HEK293 (cell line): ENCODE measurements around the gene NSMCE3.

ENCODE experiments used
- CTCF ChIP-seq: fragments of 450-650 bp; formaldehyde crosslinking; IDR thresholded peaks from 2 replicates; pipeline ENCODE4 v1.5.1; 2016; ENCODE audit warnings: missing biosample characterization, missing genetic modification characterization
- ELK4 ChIP-seq: IDR thresholded peaks from 2 replicates; pipeline ENCODE4 v1.6.1; 2011; ENCODE audit warnings: mild to moderate bottlenecking, low read depth, low read length, borderline replicate concordance
- KLF8 ChIP-seq: fragments of 450-650 bp; formaldehyde crosslinking; IDR thresholded peaks from 2 replicates; pipeline ENCODE4 v1.5.1; 2016; ENCODE audit warnings: missing biosample characterization, missing genetic modification characterization
- REST ChIP-seq: fragments of 450-650 bp; formaldehyde crosslinking; IDR thresholded peaks from 2 replicates; pipeline ENCODE4 v1.5.1; 2016; ENCODE audit warnings: missing biosample characterization, missing genetic modification characterization
- SETDB1 ChIP-seq: IDR thresholded peaks from one replicate; pipeline ENCODE4 v1.6.1; 2017; ENCODE audit warnings: mild to moderate bottlenecking, low read length, moderate library complexity, mixed read lengths; ENCODE audit not compliant: insufficient read length
- TCF7L2 ChIP-seq: IDR thresholded peaks from 2 replicates; pipeline ENCODE4 v1.6.1; 2011; ENCODE audit warnings: low read depth, mild to moderate bottlenecking, inconsistent platforms, low read length, moderate library complexity, borderline replicate concordance
- ZBTB21 ChIP-seq: fragments of 450-650 bp; formaldehyde crosslinking; IDR thresholded peaks from 2 replicates; pipeline ENCODE4 v1.5.1; 2017; ENCODE audit warnings: missing biosample characterization, missing genetic modification characterization
- ZNF292 ChIP-seq: fragments of 450-650 bp; formaldehyde crosslinking; IDR thresholded peaks from 2 replicates; pipeline ENCODE4 v1.5.1; 2016; ENCODE audit warnings: low read depth, missing biosample characterization, missing genetic modification characterization, borderline replicate concordance
- ZNF335 ChIP-seq: fragments of 450-650 bp; formaldehyde crosslinking; conservative IDR thresholded peaks from 2 replicates; pipeline ENCODE4 v1.5.1; 2016; ENCODE audit warnings: missing biosample characterization, missing genetic modification characterization
- ZNF501 ChIP-seq: fragments of 450-650 bp; formaldehyde crosslinking; IDR thresholded peaks from 2 replicates; pipeline ENCODE4 v1.5.1; 2016; ENCODE audit warnings: missing biosample characterization, missing genetic modification characterization
- ZNF561 ChIP-seq: fragments of 450-650 bp; IDR thresholded peaks from 2 replicates; pipeline ENCODE4 v1.5.1; 2018; ENCODE audit warnings: missing biosample characterization, missing genetic modification characterization, borderline replicate concordance
- ZNF76 ChIP-seq: fragments of 450-650 bp; formaldehyde crosslinking; IDR thresholded peaks from 2 replicates; pipeline ENCODE4; 2016; ENCODE audit warnings: low read depth, missing biosample characterization, missing genetic modification characterization, borderline replicate concordance
- ZSCAN30 ChIP-seq: fragments of 450-650 bp; IDR thresholded peaks from 2 replicates; pipeline ENCODE4 v1.5.1; 2018; ENCODE audit warnings: missing biosample characterization, mild to moderate bottlenecking, missing genetic modification characterization, moderate library complexity

GRCh38 chr15:29305556-29305955, 35.9 kb upstream of the NSMCE3 start:
- TF ChIP-seq CTCF (tag by site-specific recombination) (no peak), ZNF561 (tag by site-specific recombination) (no peak), REST (no peak), ZNF76 (tag by site-specific recombination) (no peak), ZNF501 (tag by site-specific recombination) (no peak), ELK4 (no peak), SETDB1 (no peak), ZBTB21 (no peak), ZNF292 (no peak), ZNF335 (tag by site-specific recombination) (no peak), KLF8 (tag by site-specific recombination) (no peak), TCF7L2 (no peak), ZSCAN30 (tag by site-specific recombination) (no peak)
